Mucosa of descending colon (tissue), 3 donors: ENCODE results near the gene TUBGCP6. TPM values are rescaled to one million over a fixed set of nuclear protein-coding genes. Genes with fewer than 3 reads are reported as not detected.
A peak's percentile ranks its signal among the peaks of the same experiment; 100 is the strongest.

Experiments
- ATAC-seq: fragments of 200-7000 bp; cut with Tn5 transposase; one replicate; pipeline ENCODE4 v1.9.1; 2020; ENCODE audit warnings: mild to moderate bottlenecking, moderate library complexity
- DNase-seq, 3 donors: peaks; one replicate each; pipeline ENCODE4 v3.0.0-alpha.2; 2020
- H3K36me3 ChIP-seq: fragments of 200-600 bp; one replicate; pipeline ENCODE4 v1.8.0; 2021; ENCODE audit warnings: low read depth, mild to moderate bottlenecking
- H3K4me1 ChIP-seq: fragments of 200-600 bp; one replicate; pipeline ENCODE4 v1.8.0; 2021; ENCODE audit warnings: low read depth, mild to moderate bottlenecking
- H3K4me3 ChIP-seq: fragments of 200-600 bp; one replicate; pipeline ENCODE4 v1.8.0; 2021; ENCODE audit warnings: mild to moderate bottlenecking
- H3K9me3 ChIP-seq: fragments of 200-600 bp; one replicate; pipeline ENCODE4 v1.8.0; 2021; ENCODE audit warnings: mild to moderate bottlenecking
- intact Hi-C, 2 donors: fragments of 100-400 bp; cut with DNase I in 1 of 2; cut with micrococcal nuclease in 1 of 2; formaldehyde crosslinking; loops; one replicate each; pipeline versions ENCODE4 v1.11.0 to v1.11.1; 2022; cut with DNase I, micrococcal nuclease
- total RNA-seq, 3 donors: library from RNA; stranded (reverse); fragmentation: NEBNext Ultra II Directional in 2 of 3; extraction: Animal tissue kit (Norgen Biotek cat#: 25700) in 2 of 3; gene quantifications; one replicate each; pipeline versions ENCODE4 v1.2.1 to v1.2.4, GENCODE V29; 2021 to 2023
- TF ChIP-seq, protein P1 (sequence below): fragments of 200-600 bp; IDR thresholded peaks from one replicate; pipeline ENCODE4 v1.8.0; 2022; ENCODE audit warnings: antibody characterized with exemption, mild to moderate bottlenecking
- donor health status: DM: no; HTN: no; CAD: no; lungs with moderate emphysema.
- donor health status: DM: no; HTN: no; CAD: no.
- donor health status: DM: no; HTN: yes; CAD: no.

The TUBGCP6 gene
- total RNA-seq, 3 donors from 2014 or later: 34.5 to 41.6 (median 40.5) TPM

DNA sequence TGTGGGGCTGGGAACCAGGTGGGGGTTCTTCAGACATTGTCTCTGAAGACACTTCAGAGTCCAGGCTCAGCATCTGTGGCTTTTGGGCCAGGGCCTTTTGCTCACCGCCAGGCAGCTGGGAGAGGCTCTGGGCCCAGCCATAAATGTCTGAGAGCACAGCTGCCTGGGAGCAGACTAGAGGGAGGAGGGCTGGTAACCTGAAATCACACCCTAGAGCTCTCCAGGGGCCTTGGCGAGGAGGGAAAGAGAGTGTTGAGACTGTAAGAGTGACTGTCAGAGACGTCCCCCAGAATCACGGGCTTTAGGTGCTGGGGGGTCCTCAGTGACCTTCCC lies 55.0 kb downstream of the TUBGCP6 start:
- no peak overlapping the region for H3K4me3 ChIP-seq
- DNase-seq (no peak), ATAC-seq (peak; percentile 33)
- no peaks in the 10 kb centered on the region for H3K36me3 ChIP-seq
- no peaks in the 10 kb centered on the region for H3K9me3 ChIP-seq
- peaks cover 47% of the 10 kb centered on the region for H3K4me1 ChIP-seq
- intact Hi-C loops: no loop called here
- TF ChIP-seq, protein P1, sequence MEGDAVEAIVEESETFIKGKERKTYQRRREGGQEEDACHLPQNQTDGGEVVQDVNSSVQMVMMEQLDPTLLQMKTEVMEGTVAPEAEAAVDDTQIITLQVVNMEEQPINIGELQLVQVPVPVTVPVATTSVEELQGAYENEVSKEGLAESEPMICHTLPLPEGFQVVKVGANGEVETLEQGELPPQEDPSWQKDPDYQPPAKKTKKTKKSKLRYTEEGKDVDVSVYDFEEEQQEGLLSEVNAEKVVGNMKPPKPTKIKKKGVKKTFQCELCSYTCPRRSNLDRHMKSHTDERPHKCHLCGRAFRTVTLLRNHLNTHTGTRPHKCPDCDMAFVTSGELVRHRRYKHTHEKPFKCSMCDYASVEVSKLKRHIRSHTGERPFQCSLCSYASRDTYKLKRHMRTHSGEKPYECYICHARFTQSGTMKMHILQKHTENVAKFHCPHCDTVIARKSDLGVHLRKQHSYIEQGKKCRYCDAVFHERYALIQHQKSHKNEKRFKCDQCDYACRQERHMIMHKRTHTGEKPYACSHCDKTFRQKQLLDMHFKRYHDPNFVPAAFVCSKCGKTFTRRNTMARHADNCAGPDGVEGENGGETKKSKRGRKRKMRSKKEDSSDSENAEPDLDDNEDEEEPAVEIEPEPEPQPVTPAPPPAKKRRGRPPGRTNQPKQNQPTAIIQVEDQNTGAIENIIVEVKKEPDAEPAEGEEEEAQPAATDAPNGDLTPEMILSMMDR: no peak

DNA sequence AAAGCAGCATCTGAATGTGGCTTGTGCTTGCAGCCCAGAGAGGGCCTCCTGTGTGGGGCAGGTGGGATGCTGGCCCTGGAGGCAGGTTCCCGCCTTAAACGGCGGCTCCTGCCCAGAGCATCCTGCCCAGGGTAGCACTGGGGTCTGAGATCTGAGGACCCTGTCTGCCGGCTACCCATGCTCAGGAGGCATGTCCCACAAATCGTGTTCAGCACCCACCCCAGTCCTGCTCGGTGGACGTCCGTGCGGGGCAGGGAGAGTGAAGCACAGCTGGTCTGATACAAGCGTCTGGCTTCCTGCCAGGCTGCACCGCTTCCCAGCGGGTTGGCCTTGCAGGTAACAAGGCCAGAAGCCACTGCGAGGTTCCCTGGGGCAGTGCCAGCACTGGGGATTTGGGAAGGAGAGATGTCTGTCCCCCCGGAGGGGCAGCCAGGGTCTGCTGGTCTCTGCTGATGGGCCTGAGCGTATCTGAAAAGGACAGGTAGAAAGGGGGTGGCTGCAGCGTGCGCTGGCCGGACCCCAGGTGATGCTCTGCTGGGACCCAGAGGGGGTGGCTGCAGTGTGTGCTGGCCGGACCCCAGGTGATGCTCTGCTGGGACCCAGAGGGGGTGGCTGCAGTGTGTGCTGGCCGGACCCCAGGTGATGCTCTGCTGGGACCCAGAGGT lies 55.5 kb downstream of the TUBGCP6 start:
- intact Hi-C loops: no loop called here
- DNase-seq (peak; percentile 53 to 86 (median 63)), ATAC-seq (no peak)
- no peaks in the 10 kb centered on the region for H3K9me3 ChIP-seq
- TF ChIP-seq, protein P1: no peak
- H3K4me3 ChIP-seq: no peak overlapping the region
- H3K36me3 ChIP-seq: no peaks in the 10 kb centered on the region
- peaks cover 51% of the 10 kb centered on the region for H3K4me1 ChIP-seq

- no peaks in the 10 kb centered on the region for H3K9me3 ChIP-seq
- H3K4me3 ChIP-seq: no peak overlapping the region
- TF ChIP-seq, protein P1: no peak
- H3K4me1 ChIP-seq: peaks cover 51% of the 10 kb centered on the region
- ATAC-seq: no peak
- intact Hi-C loops: no loop called here
- H3K36me3 ChIP-seq: no peaks in the 10 kb centered on the region
- peak in 2 of 3 donors; percentile 7 to 56 for DNase-seq
Observed at GRCh38 chr22:50188356-50188755, 56.5 kb downstream of the TUBGCP6 start.

DNA sequence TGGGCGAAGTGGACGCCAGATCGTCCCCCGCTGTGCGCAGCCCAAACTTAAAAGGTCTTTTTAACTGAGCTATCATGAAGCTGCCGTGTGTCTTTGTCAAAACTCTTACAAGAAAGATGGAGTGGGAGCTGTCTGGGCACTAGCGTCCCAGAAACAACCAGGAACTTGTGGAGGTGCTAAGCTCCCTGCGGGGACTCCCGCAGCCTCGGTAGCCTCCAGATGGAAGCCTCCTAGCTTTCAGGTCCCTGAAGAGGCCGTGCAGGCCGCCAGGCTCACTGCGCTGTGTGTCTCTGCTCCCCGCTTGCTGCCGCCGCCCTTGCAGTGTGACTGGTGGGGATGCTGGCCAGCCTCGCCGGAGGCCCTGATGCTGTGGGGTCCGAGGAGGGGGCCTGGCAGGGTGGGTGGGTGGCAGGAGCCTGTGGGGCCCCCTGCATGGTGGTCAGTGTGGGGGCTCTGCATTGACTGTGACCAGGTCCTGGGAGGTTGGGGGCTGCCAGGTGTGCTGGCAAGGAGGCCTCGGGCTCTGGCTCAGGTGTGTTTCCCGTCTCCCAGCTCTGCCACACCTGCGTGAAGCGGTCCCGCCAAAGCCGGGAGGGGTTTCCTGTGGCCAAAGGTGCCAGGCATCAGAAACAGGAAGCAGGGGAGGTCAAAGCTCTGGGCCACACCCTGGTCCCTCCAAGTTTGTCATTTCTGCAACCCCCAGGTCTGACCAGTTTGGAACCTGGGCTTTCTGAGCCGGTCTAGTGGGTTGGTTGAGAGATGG lies 57.9 kb downstream of the TUBGCP6 start:
- Histone ChIP-seq H3K9me3 (no peaks in the 10 kb centered on the region), H3K4me1 (peaks cover 45% of the 10 kb centered on the region), H3K36me3 (no peaks in the 10 kb centered on the region), H3K4me3 (peak overlapping the region; percentile 38)
- ATAC-seq (peak; percentile 3), DNase-seq (peak; percentile 58 to 82 (median 77))
- intact Hi-C loops: no loop called here
- TF ChIP-seq, protein P1: no peak

DNA sequence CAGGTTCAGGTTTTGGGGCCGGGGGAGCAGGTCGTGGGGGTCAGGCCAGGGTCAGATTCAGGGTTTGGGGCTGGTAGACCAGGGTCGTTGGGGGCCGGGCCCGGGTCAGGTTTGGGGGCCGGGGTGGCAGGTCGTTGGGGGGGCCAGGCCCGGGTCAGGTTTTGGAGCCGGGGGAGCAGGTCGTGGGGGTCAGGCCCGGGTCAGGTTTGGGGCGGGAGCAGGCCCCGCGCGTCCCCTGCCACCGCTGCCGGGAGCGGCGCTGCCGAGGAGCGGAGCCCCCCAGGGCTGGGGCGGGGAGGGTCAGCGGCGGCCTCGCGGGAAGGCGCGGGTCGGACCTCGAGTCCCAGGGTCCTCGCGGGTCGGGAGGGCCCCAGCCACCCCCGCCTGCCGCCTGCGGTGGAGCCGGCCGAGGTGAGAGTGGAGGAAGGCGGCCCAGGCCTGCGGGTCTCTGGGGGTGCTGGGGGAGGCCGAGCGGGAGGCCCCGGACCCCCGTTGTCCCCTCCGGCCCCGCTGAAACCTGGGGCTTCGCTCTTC lies 58.6 kb downstream of the TUBGCP6 start:
- H3K36me3 ChIP-seq: no peaks in the 10 kb centered on the region
- peak; percentile 38 to 71 (median 63) for DNase-seq
- TF ChIP-seq, protein P1: no peak
- H3K4me1 ChIP-seq: peaks cover 44% of the 10 kb centered on the region
- intact Hi-C loops: no loop called here
- no peaks in the 10 kb centered on the region for H3K9me3 ChIP-seq
- ATAC-seq: no peak
- H3K4me3 ChIP-seq: peak overlapping the region; percentile 38
